NT2/D1 (cell line): ENCODE results near the gene SHISAL2A.

Experiments used
- YY1 ChIP-seq: IDR thresholded peaks from 2 replicates; pipeline ENCODE4 v1.6.1; 2011; ENCODE audit not compliant: insufficient read length, insufficient read depth
- ZNF274 ChIP-seq: IDR thresholded peaks from 2 replicates; pipeline ENCODE4 v1.6.1; 2011; ENCODE audit warnings: mild to moderate bottlenecking, low read depth, low read length

- TF ChIP-seq YY1, result no peak
- TF ChIP-seq ZNF274, result no peak
Measured at GRCh38 chr1:52590266-52590665, 42.7 kb upstream of the SHISAL2A start.
